Measurements from ENCODE around the gene PEX13. TPM values are rescaled to one million over a fixed set of nuclear protein-coding genes. Genes with fewer than 3 reads are reported as not detected.

The PEX13 gene
- total and polyA plus RNA-seq, 2 of the 4 experiments (the other 2 are of a cell fraction), result 12.1 to 34.8 TPM

GRCh38 chr2:61018318-61018755, 817 bp downstream of the PEX13 start:
- peak overlapping the region; percentile 66 for H3K4me3 ChIP-seq (ENCODE audit: insufficient read depth, low read depth, low read length)
- no peaks in the 10 kb centered on the region for H3K9me1 ChIP-seq (ENCODE audit: insufficient read depth, low read length)
- H3K27me3 ChIP-seq (ENCODE audit: control insufficient read depth, insufficient read depth, low read length), result no peaks in the 10 kb centered on the region
- H3K14ac ChIP-seq (replicated peaks; ENCODE audit: low read depth, low read length), result 0 out of 2 replicates have a peak overlapping the region, but pooled peaks have one; percentile 10
- BruUV-seq (replicated peaks), result TSS peak; percentile 46
- peak overlapping the region; percentile 76 for H3K9ac ChIP-seq (ENCODE audit: low read depth, low read length)
- dilution Hi-C loops (cut with HindIII; ENCODE audit: low sequenced_read_pairs, unreplicated experiment), result no loop called here
- ChIA-PET CTCF (no interaction called here), POLR2A (ENCODE audit: unreplicated experiment) (interaction anchor here (0.5 kb wide), 1 partner anchor 864 kb away, joined by 4 read pairs; no protein-coding TSS in a partner anchor)
- H3K36me3 ChIP-seq (ENCODE audit: control insufficient read depth, insufficient read depth, low read length), result peaks cover 4% of the 10 kb centered on the region; the same call in 1 of the 2 replicates
- peaks cover 15 to 32% of the 10 kb centered on the region in 2 experiments for H3K79me1 ChIP-seq (ENCODE audit: low read depth in 1 of 2, low read length in 2 of 2)
- H3K9me3 ChIP-seq (ENCODE audit: control insufficient read depth, insufficient read depth, low read length), result no peaks in the 10 kb centered on the region
- no peak overlapping the region for H2AK5ac ChIP-seq (ENCODE audit: low read depth, low read length)
- peak; percentile 61 for DNase-seq
- no peak overlapping the region for H2AK9ac ChIP-seq (replicated peaks; ENCODE audit: low read depth, low read length, poor library complexity)
- H2BK20ac ChIP-seq (ENCODE audit: low read depth, low read length), result no peak overlapping the region
- H2AFZ ChIP-seq (replicated peaks; ENCODE audit: low read length, poor library complexity), result peak overlapping the region; percentile 95
- no peaks in the 10 kb centered on the region; the same call in 1 of the 2 replicates for H3K4me1 ChIP-seq (ENCODE audit: control insufficient read depth, insufficient read depth, low read length)
- H3K4me2 ChIP-seq (ENCODE audit: low read depth, low read length), result peak overlapping the region; percentile 79; the same call in 1 of the 2 replicates
- no peak overlapping the region for H2BK5ac ChIP-seq (ENCODE audit: low read depth, low read length, poor library complexity, severe bottlenecking)
- peak overlapping the region in 1 of 2 experiments; percentile 43; a peak in 1 of 4 replicates for H4K8ac ChIP-seq (ENCODE audit: low read depth in 2 of 2, low read length in 2 of 2)
- H2BK15ac ChIP-seq (ENCODE audit: low read depth, low read length), result no peak overlapping the region
- peaks cover 10% of the 10 kb centered on the region for H4K20me1 ChIP-seq (ENCODE audit: insufficient read depth, low read length)
- H2BK120ac ChIP-seq (ENCODE audit: low read depth, low read length), result no peak overlapping the region
- peak overlapping the region; percentile 15; the same call in 1 of the 2 replicates for H3K23ac ChIP-seq (ENCODE audit: low read depth, low read length)
- H4K91ac ChIP-seq (ENCODE audit: insufficient read depth, low read depth, low read length), result no peak overlapping the region
- no CpG with 5 or more reads among the region's 7 CpGs for WGBS, 2 experiments (ENCODE audit: extremely low coverage in 2 of 2, insufficient read length in 1 of 2)
- peak overlapping the region; percentile 52 for H3K56ac ChIP-seq (ENCODE audit: extremely low read depth, insufficient read depth, low read length)
- no peak for TF ChIP-seq USF2 (IDR thresholded peaks at IDR 0.05; ENCODE audit: low read depth, low read length)
- TF ChIP-seq CHD1 (IDR thresholded peaks at IDR 0.05; ENCODE audit: low read depth, low read length), result no peak
- TF ChIP-seq MXI1 (IDR thresholded peaks at IDR 0.05; ENCODE audit: borderline replicate concordance, low read depth, low read length), result no peak
- TF ChIP-seq ELK1 (IDR thresholded peaks at IDR 0.05; ENCODE audit: borderline replicate concordance, low read depth, low read length), result no peak
- ATAC-seq (ENCODE audit: low read depth), result peak; percentile 15; the same call in 1 of the 2 replicates
- no peak overlapping the region; the same call in 1 of the 2 replicates for H4K5ac ChIP-seq (ENCODE audit: low read depth, low read length)
- H3K18ac ChIP-seq (ENCODE audit: low read depth, low read length), result no peak overlapping the region; the same call in 1 of the 2 replicates
- peak overlapping the region; percentile 39; the same call in 1 of the 2 replicates for H3K4ac ChIP-seq (ENCODE audit: low read depth, low read length)
- in situ Hi-C loops (cut with MboI; ENCODE audit: low sequenced_read_pairs), result no loop called here
- intact Hi-C loops (cut with micrococcal nuclease), result no loop called here
- H3K27ac ChIP-seq (ENCODE audit: insufficient read depth, low read length), result peak overlapping the region; percentile 83; the same call in 1 of the 2 replicates
